ENCODE data around the gene SEC14L6.
"Not testable (repeated sequence)": the region's sequence is repeated elsewhere in the genome, so short reads cannot be mapped to it uniquely, and the experiment has no call there.

The SEC14L6 gene

DNA sequence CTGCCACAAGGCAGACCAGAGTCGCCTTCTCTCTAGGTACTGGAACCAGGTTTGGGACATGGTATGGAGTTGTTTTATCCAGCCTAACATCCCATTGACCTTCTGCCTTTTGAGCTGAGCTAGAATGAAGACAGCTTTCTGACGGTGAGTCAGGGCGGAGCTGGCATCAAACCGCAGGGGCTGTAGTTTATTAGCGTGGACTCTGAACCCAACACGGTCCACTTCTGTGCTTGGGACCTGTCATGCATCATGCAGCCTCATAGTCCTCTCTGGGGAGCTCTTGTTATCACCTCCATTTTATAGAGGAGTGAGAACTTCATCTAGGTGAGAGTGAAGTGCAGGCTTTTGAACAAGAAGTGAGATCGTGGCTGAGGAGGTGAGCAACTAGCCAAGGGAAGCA is 19.6 kb upstream of the SEC14L6 start:
- no peak for DNase-seq (ENCODE audit: low read depth in 2 of 2)

GRCh38 chr22:30565341-30565740 is 18.8 kb upstream of the SEC14L6 start:
- no peak for DNase-seq (ENCODE audit: low read depth in 2 of 2)

- no peak for DNase-seq (ENCODE audit: low read depth in 2 of 2)
These were observed 18.2 kb upstream of the SEC14L6 start for GRCh38 chr22:30564761-30565119.

- no peak for DNase-seq (ENCODE audit: low read depth in 2 of 2)
These were observed 17.7 kb upstream of the SEC14L6 start for GRCh38 chr22:30564045-30564760.

DNA sequence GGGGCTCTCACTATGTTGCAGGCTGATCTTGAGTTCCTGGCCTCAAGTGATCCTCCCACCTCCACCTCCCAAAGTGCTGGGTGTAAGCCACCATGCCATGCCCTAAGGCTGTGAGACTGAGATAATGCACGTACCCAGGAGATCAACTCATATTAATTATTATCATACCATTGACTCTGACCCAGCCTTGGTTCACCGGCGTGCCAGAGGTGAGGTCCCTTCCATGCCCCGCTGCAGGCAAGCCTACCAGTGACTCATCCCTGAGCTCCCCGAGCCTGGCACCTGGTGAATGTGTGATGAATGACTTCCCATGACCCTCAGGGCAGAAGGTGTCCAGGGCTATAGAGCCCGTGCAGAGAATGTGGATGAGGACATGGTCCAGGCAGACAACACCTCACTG is 15.8 kb upstream of the SEC14L6 start:
- DNase-seq (ENCODE audit: low read depth in 2 of 2) = no peak

DNA sequence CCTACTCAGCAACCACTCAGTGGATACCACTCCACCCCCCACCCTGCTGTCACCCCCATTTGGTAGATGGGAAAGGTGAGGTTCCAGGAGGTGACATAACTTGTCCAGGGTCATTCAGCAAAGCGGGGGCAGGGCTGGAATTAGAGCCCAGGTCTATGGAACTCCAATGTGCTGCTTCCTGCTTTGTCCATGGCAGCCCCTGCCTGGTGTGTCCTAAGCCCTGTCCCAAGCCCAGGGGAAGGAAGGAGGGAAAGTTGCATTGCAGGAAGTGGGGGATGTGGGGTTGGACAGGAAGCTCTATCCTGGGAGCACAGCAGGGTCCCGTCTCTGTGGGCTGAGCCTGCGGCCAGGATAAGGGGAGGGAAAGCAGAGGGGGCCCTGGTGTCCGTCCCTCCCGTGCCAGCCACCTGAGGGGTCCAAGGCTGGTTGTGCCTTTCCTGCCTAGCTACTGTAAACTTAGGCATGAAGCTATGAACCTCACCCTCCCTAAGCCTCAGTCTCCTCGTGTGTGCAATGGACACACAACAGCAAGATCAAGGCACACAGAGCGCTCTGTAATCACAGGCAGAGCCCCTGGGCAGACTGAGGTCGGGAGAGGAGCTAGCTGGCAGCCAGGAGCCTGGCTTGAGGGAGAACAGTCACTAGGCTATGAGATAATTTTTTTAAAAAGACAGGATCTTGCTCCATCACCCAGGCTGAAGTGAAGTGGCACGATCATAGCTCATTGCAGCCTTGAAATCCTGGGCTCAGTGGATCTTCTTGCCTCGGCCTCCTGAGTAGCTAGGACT is 15.1 kb upstream of the SEC14L6 start:
- DNase-seq (ENCODE audit: low read depth in 2 of 2) = no peak

- DNase-seq (ENCODE audit: low read depth in 2 of 2) = not testable (repeated sequence)
These were observed 14.2 kb upstream of the SEC14L6 start for GRCh38 chr22:30560643-30561202.

DNA sequence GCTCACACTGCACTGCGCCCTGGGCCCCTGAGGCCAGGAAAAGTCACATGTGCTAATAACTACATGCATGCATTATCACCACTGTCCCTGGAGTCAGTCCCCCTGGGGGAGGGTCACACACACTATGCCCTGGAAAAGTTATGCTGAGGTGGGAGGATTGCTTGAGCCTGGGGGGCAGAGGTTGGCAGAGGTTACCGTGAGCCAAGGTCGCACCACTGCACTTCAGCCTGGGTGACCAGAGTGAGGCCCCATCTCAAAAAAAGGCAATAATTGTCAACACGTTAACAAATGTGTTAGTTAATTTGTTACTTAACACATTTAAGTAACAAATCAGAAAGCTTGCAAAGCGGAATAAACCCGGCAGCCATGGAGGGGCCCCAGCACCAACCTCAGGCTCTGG is 13.3 kb upstream of the SEC14L6 start:
- no peak for DNase-seq (ENCODE audit: low read depth in 2 of 2)

GRCh38 chr22:30557243-30557642 is 10.7 kb upstream of the SEC14L6 start:
- DNase-seq (ENCODE audit: low read depth in 2 of 2) = no peak

GRCh38 chr22:30556388-30556787 is 9.8 kb upstream of the SEC14L6 start:
- no peak for DNase-seq (ENCODE audit: low read depth in 2 of 2)

- DNase-seq (ENCODE audit: low read depth in 2 of 2) = no peak
These were observed 9.0 kb upstream of the SEC14L6 start for GRCh38 chr22:30555282-30556210.

DNA sequence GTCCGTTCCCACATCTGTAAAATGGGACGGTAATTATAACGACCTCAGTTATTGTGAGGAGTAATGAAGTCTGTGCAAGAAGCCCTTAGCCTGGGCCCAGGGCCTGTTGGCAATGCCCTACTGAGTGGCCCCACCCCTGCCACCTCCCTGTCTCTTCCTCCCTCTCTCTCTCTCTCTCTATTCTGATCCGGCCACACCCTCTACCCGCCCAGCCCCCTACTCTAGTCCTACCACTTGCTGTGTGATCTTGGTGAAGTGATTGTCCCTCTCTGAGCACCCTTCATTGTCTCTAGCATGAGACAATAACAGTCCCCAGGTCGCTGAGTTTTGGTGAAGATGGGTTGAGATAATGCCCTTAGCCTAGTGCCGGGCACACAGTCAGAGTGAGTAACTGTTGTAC is 7.4 kb upstream of the SEC14L6 start:
- no peak for DNase-seq (ENCODE audit: low read depth in 2 of 2)

DNA sequence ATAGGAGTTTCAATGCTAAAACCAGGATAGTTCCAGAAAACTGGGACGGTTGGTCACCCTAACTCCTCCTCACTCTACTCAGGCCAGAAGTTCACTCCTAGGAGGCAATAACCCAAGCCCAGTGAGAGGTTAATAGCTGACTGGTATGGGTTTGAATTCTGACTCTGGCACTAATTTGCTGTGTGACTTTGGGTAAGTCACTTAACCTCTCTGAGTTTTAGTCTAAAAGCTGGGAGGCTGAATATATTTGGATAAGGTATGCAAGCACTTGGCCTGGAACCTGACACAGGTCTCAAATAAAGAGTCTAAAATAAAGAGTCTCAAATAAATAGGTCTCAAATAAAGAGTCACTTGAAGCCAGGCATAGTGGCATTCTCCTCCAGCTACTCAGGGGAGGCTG is 6.2 kb upstream of the SEC14L6 start:
- no peak for DNase-seq (ENCODE audit: low read depth in 2 of 2)

DNA sequence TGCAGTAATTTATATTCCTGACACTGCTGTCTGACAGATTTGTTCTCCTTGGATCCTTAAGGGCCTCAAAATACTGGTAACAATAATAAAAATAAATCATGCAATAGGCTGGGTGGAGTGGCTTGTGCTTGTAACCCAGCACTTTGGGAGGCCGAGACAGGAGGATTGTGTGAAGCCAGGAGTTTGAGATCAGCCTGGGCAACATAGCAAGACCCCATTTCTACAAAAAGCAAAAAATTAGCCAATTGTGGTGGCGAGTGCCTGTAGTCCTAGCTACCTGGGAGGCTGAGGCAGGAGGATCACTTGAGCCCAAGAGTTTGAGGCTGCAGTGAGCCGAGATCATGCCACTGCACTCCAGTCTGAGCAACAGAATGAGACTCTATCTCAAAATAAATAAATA is 5.3 kb upstream of the SEC14L6 start:
- not testable (repeated sequence) for DNase-seq (ENCODE audit: low read depth in 2 of 2)

GRCh38 chr22:30547188-30547587 is 647 bp upstream of the SEC14L6 start:
- no peak for DNase-seq (ENCODE audit: low read depth in 2 of 2)

DNA sequence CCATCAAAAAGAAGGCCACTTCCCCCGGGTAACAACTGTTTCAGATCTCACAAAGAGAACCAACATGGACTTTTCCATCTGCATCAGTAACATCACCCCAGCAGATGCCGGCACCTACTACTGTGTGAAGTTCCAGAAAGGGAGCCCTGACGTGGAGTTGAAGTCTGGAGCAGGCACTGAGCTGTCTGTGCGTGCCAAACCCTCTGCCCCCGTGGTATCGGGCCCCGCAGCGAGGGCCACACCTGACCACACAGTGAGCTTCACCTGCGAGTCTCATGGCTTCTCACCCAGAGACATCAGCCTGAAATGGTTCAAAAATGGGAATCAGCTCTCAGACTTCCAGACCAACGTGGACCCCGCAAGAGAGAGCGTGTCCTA is 3.7 kb downstream of the SEC14L6 start:
- no peak for DNase-seq (ENCODE audit: low read depth in 2 of 2)

DNA sequence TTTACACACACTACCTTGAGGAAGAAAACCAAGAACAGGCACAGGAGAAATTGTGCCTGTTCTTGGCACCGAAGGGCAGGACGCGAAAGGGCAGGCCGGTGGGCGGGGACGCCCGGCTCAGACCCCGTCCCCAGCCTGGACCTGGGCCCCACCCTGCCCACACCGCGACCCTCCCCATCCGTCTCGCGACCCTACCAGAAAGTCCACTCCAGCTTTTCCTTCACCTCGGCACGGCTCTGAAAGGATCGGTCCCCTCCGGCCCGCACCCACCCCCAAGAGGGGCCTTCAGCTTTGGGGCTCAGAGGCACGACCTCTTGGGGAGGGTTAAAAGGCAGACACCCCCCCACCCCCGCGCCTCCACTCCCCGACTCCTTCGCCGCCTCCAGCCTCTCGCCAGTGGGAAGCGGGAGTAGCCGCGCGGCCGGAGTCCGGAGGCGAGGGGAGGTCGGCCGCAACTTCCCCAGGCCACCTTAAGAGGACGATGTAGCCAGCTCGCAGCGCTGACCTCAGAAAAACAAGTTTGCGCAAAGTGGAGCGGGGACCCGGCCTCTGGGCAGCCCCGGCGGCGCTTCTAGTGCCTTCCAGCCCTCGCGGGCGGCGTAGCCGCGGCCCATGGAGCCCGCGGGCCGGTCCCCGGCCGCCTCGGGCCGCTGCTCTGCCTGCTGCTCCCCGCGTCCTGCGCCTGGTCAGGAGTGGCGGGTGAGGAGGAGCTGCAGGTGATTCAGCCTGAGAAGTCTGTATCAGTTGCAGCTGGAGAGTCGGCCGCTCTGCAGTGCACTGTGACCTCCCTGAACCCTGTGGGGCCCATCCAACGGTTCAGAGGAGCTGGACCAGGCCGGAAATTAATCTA is 4.4 kb downstream of the SEC14L6 start:
- no peak for DNase-seq (ENCODE audit: low read depth in 2 of 2)

DNA sequence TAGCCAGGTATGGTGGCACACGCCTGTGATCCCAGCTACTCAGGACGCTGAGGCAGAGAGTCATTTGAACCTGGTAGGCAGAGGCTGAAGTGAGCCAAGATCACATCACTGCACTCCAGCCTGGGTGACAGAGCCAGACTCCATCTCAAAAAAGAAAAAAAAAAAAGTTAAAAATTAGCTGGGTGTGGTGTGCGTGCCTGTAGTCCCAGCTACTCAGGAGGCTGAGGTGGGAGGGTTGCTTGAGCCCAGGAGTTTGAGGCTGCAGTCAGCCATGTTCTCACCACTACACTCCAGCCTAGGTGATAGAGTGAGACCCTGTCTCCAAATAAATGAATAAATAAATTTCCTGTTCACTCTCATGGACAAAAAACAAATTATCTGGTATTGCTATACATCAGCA is 5.0 kb downstream of the SEC14L6 start:
- DNase-seq (ENCODE audit: low read depth in 2 of 2) = not testable (repeated sequence)

- DNase-seq (ENCODE audit: low read depth in 2 of 2) = no peak
These were observed 7.2 kb downstream of the SEC14L6 start for GRCh38 chr22:30539368-30539767.

GRCh38 chr22:30538280-30538679 is 8.3 kb downstream of the SEC14L6 start:
- DNase-seq (ENCODE audit: low read depth in 2 of 2) = no peak

- no peak for DNase-seq (ENCODE audit: low read depth in 2 of 2)
These were observed 9.3 kb downstream of the SEC14L6 start for GRCh38 chr22:30537083-30537731.
